Stimulated activated CD4-positive, alpha-beta T cell treated with anti-CD3 and anti-CD28 coated beads, Interleukin-15, amount 100 ng/mL, for 1 hour (primary cell): Measurements from ENCODE around the gene PRKAR1B.
"Not testable (repeated sequence)": the region's sequence is repeated elsewhere in the genome, so short reads cannot be mapped to it uniquely, and the experiment has no call there.

Experiments used
- DNase-seq, 2 donors: peaks; one replicate each; pipeline ENCODE4 v3.0.0-alpha.2; 2020; ENCODE audit warnings: low read depth in 1 of 2, low spot score in 1 of 2

PRKAR1B gene

DNA sequence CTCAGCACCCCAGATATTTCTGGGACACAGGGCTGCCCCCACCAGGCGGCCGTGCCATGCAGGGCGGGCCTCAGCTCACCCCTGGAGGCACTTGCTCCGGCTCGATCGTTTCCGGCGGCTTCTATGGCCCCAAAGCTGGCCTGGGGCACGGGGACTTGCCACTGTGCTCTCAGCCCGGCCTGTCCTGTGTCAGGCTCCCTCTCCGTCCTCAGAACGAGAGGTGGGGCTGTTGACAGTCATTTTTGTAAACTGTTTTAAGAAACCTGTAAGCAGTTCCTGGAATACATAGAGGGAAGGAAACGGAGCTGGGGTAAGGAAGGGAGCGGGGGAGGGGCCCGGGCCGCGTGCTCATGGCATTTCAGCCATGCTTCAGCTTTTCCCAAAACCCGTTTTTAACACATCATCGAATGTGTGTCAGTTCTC, 30.7 kb upstream of the PRKAR1B start:
- no peak for DNase-seq

DNA sequence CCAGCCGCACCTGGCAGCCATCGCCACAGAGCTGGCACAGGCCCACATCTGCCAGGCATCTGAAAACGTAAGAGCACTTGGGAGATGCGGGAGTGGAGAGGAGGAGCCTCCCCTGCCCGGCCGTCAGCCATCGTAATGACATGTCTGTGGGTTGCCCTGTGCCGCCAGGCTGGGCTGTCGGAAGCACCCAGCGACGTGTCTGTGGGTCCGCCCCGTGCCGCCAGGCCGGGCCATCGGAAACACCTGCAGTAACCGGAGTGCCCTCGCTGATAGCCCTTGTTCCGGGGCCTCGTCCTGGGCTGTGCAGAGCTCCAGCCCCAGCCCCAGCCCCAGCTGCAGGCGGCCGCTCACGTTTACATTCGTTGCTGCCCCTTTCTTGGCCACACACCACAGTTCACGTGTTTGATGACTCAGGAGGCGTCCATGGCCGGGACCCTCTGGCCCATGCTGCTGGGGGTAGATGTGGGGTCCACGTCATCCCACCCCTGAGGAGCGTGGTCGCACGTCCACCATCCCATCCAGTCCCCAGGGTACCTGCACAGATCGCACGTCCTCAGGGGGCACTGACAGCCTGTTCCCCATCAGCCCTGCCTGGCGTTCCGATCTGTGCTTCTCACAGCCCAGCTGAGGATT, 30.0 kb upstream of the PRKAR1B start:
- DNase-seq: no peak

DNA sequence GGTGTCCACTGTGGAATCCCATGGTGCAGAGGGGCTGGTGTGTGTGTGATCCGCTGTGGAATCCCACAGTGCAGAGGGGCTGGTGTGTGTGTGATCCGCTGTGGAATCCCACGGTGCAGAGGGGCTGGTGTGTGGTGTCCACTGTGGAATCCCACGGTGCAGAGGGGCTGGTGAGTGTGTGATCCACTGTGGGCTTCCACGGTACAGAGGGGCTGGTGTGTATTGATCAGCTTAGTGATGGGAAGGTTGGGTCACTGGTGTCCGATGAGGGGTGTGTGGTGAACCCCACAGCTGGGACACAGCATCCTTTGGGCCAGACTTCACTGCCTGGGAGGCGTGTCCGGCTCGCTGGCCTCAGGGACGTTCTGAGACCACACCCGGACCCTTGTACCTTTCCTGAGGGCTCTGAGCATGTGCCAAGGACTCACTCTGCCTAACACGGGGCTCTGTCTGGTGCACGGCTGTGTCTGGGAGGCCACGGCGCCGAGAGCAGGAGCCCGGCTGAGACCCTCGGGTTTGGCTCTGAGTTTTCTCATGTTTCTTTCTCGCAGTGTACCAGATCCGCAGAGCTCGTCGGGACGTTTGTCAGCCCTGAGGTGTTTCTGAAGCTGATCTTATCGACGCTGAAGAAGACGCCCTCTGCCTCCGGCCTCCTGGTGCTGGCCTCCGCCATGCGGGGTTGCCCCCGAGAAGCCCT, 29.3 kb upstream of the PRKAR1B start:
- DNase-seq: no peak

DNA sequence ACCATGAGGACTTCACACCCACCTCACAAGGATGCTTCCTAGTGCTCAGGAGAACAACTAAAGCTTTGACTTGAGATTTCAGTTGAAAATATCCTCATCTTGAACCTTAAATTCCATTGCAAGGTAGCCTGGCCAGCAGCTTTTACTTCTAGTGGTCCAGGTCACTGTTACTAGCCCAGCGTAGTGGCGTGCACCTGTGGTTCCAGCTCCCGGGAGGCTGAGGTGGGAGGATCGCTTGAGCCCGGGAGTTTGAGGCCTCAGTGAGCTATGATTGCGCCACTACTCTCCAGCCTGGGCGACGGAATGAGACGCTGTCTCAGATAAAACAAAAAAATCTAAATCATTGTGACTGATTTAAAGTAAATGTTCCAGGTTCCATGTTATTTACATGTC, 28.3 kb upstream of the PRKAR1B start:
- DNase-seq: no peak

DNA sequence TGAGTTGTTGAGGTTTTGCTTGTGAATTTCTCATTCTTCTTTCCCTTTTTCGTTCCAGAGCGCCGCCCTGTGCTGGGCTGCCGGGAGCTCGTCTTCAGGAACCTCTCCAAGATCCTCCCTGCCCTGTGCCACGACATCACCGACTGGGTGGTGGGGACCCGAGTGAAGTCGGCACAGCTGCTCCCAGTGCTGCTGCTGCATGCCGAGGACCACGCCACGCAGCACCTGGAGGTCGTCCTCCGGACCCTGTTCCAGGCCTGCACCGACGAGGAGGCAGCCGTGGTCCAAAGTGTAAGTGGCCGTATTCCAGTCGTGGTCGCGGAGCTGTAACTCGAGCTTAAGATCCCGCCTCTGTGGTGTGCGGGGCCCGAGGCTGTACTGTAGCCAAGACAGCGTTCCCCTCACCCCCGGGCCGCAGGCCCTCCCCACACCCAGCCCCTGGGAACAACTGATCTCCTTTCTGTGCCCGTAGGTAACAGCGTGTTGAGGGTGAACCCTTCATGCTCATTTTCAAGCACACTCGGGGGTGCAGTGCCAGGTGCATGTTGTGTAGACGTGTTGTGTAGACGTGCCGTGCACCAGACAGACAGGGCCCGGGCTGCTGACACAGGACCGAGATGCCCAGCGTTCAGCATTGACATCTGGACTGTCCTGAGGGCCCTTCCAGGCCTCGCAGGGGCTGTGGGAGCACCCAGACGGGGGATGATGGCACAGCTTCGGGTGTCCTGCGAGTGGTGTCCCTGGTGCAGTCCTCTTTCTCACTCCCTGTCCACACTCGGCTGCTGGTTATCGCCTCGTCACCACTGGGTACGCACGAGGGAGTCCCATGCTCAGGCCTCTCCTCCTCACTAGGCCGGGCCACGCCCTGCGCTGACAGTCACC, 27.7 kb upstream of the PRKAR1B start:
- DNase-seq: no peak

DNA sequence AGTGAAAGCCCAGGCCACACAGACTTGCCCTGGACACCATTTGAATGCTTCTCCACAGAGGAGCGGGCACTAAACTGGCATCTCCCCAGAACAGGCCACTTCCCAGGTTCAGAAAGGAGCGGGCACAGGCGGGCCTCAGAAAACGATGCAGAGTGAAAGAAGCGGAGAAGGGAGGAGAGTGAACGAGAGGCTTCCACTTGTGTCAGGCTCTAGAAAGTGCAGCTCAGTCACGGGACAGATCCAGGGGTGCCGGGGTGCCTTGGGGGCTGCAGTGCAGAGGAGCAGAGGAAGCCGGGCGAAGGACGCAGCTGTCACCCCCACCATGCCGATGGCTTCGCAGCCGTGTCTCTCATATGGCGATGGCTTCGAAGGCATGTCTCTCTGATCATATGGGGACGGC, 26.1 kb upstream of the PRKAR1B start:
- no peak for DNase-seq

DNA sequence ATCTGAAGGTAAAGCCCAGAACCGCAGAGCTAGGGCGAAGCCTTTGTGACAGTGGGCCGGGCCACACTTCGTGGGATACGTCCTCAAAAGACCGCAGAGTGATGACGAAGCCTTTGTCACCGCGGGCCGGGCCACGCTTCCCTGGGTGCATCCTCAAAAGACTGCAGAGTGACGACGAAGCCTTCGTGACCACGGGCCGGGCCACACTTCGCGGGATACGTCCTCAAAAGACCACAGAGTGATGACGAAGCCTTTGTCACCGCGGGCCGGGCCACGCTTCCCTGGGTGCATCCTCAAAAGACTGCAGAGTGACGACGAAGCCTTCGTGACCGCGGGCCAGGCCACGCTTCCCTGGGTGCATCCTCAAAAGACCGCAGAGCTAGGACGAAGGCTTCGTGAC, 25.2 kb upstream of the PRKAR1B start:
- not testable (repeated sequence) for DNase-seq

- no peak for DNase-seq
Observed at GRCh38 chr7:751826-752225, 24.7 kb upstream of the PRKAR1B start.

GRCh38 chr7:750111-750905, 23.2 kb upstream of the PRKAR1B start:
- DNase-seq: no peak

DNA sequence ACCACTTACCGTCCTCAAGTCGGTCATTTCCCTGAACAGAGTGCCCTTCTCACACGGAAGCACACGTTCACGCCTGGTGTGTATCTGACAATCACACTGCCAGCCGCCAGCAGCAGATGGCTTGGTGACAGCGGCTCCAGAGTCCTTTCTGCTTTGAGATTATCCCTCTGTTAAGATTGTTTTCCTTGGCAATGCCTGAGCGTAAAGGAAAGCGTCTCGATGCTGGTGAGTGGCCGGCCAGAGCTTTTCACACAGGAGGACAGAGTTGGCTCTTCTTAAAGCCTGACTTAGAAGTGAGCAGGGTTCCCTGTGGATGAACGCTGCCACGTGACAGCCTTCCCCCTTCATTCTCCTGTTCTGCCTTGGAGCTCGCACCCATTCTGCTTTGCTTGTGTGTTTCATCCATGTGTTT, 22.1 kb upstream of the PRKAR1B start:
- no peak for DNase-seq

DNA sequence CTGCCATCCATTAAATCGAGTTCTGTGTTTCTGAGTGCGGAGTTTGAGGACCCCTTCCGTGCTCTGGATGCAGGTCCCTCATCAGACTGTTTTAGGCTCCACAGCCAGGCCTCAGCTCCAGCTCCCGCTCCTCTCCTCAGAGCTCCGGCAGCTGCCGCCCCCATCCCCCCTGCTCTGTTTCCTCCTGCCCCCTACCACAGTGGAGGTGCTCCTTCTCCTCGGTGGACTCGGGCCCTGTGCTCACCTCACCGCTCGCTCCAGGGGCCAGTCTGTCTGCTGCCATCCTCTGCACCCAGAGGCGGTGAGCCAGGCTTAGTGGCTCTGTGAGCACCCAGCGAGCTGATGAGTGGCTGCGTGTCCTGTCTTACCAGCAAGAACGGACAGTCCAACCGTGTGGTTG, 21.4 kb upstream of the PRKAR1B start:
- no peak for DNase-seq

DNA sequence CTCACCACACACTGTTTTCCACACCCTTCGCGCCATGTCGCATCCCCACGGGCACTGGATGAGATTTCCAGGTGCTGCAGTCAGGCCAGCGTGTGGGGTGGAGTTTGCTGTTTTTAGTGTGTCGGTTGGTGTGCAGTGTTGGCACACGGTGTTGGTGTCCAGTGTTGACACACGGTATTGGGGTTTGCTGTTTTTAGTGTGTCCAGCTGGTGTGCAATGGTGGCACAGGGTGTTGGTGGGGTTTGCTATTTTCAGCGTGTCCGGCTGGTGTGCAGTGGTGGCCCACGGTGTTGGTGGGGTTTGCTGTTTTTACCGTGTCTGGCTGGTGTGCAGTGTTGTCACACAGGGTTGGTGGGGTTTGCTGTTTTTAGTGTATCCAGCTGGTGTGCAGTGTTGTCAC, 20.1 kb upstream of the PRKAR1B start:
- DNase-seq: no peak

GRCh38 chr7:746155-747061, 19.3 kb upstream of the PRKAR1B start:
- DNase-seq: no peak

GRCh38 chr7:745431-746154, 18.5 kb upstream of the PRKAR1B start:
- DNase-seq: no peak

DNA sequence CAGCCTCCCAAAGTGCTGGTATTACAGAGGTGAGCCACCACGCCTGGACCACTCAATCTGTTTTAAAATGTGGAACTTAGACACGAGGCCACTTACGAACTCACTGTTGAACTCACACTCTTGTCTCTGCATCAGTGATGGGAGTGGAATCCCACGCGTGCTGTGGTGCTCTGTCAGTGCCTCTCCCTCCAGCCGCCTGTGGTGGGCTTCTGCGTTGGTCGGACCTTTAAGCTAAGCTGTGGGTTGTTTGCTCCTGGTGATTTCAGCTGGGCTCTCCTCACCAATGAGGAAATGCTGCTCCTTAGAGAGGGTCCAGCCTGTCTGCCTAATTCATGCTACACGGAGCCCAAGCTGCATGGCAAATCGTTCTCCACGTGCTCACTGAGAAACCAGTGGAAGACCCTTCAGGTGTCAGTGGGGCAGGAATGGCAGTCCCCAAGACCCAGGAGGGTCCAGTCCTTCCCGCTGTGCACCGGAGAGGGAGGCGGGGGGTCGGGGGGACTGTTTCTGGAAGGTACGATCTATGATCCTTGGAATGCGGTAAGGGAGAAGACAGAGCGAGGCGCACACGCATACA, 17.9 kb upstream of the PRKAR1B start:
- DNase-seq: no peak

DNA sequence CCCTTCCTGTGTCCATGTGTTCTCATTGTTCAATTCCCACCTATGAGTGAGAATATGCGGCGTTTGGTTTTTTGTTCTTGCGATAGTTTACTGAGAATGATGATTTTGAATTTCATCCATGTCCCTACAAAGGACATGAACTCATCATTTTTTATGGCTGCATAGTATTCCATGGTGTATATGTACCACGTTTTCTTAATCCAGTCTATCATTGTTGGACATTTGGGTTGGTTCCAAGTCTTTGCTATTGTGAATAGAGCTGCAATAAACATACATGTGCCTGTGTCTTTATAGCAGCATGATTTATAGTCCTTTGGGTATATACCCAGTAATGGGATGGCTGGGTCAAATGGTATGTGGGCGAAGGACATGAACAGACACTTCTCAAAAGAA, 17.0 kb upstream of the PRKAR1B start:
- not testable (repeated sequence) for DNase-seq

- DNase-seq: not testable (repeated sequence)
Observed at GRCh38 chr7:743341-744127, 16.5 kb upstream of the PRKAR1B start.

DNA sequence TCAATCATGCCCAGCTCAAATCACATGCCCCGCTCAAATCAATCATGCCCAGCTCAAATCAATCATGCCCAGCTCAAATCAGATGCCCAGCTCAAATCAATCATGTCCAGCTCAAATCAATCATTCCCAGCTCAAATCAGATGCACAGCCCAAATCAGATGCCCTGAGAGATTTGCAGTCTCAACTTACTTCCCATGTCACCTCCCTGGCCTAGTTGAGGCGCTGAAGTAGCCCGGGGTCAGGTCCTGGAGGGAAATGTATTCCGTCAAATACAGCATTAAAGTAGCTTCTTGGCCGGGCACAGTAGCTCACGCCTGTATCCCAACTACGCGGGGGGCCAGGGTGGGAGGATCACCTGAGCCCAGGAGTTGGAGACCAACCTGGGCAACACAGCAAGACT, 15.7 kb upstream of the PRKAR1B start:
- DNase-seq: no peak
